ENCODE data around the gene WNK4.
A peak's percentile ranks its signal among the peaks of the same experiment; 100 is the strongest.

The WNK4 gene

DNA sequence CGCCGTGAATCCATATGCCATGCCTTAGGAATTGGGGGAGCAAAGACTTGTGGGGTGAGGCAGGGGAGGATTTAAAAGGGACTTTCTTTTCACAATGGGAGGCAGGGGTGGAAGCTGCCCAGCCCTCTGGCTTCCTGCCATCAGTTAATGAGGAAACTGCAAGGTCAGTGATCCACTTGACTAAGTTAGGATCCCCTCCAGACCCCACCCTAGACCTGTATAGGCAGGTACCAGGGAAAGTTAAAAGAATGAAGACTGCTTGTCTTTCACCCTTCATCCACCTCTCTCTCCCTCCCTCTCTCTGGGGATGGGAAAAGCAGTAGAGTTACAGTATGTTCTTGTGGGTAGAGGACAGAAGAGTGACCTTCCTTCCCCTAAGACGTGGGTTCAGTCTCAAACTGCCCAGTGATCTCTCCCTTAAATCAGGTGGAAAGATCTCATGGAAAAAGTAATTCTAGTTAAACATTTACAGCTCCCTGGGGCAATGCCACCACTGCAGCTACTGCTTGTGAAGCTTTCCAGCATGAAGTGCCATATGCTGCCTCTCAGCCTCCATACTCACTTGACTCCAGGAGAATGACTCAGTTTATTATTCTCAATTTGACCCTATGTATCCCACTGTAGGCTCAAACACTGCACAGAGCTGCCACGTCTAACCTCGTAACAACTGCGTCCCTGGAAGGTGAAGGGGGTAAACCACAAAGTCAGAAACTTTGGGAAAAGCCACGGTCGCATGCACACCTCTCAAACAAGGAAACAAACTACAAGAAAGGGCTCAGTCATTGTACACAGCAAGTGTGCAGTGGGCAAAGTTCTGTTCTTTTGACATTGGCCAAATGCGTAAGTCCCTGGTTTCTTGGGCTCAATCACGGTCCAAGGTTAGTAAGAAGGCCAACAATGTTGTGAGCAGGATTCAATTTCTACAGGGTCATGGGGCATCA lies 16.9 kb downstream of the WNK4 start:
- DNase-seq = no peak

DNA sequence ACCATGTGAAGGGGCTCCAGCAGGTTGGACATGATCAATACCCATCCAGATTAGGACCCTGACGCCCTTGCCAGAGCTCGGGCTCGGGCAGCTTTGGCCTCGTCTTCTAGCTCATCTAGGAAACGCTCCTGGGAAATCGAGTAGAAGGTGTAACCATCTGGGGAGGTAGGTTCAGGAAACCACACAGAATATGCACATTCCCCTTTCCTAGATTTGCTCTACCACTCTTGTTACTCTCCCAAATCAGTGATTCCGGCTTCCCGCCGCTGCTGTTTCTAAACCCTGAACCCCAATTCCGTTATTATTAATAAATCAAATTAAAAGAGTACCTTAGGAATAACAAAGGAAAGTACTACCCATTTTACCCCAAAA lies 17.6 kb downstream of the WNK4 start:
- DNase-seq = no peak

DNA sequence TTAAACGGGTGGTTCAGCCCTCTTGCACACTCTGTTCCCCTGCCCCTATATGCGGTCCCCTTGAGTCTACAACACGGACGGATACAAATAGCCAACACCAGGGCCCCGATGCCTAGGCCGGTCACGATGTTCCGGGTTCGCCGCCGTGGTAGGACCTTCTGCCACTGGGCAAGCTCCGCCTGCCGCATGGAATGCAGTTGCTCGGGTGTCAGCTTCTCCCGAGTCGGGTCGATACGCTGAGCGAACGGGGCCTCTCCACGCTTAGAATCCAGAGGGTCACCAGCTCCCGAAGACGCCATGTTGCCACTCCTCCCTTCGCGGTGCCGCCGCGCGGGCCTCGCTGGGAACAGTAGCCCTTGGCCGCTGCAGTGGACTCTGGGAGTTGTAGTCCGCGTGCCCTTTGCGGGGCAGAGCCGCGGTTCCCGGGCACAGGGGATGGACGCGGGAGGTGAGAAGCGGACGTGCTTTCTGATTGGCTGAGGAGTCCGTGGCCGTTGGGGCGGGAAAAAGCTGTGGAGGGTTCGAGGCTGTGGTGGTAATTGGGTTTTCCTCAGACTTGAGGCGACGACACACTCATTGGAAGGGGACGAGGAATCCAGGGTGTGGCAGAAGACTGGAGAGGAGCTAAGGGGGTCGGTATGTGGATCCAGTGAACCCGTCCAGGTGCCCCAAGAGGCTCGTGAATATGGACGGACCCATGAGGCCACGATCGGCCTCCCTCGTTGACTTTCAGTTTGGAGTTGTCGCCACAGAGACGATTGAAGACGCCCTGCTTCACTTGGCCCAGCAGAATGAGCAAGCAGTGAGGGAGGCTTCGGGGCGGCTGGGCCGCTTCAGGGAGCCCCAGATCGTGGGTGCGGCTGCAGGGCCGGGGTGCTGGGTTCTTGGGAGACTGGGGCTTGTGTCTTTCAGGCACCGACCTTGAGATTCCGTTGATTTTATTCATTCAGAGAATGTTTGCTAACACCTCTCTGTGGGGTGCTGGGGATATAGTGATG lies 18.3 kb downstream of the WNK4 start, which contains the start of the genes CNTD1 and COA3:
CNTD1 (plus strand) TSS at position 479 of the 998 bp plus-strand sequence; CDS start at position 686, 207 bp downstream.
COA3 (minus strand) TSS at position 322 of the 998 bp plus-strand sequence; CDS start at position 299, 23 bp downstream.
- peak; percentile 52 for DNase-seq

DNA sequence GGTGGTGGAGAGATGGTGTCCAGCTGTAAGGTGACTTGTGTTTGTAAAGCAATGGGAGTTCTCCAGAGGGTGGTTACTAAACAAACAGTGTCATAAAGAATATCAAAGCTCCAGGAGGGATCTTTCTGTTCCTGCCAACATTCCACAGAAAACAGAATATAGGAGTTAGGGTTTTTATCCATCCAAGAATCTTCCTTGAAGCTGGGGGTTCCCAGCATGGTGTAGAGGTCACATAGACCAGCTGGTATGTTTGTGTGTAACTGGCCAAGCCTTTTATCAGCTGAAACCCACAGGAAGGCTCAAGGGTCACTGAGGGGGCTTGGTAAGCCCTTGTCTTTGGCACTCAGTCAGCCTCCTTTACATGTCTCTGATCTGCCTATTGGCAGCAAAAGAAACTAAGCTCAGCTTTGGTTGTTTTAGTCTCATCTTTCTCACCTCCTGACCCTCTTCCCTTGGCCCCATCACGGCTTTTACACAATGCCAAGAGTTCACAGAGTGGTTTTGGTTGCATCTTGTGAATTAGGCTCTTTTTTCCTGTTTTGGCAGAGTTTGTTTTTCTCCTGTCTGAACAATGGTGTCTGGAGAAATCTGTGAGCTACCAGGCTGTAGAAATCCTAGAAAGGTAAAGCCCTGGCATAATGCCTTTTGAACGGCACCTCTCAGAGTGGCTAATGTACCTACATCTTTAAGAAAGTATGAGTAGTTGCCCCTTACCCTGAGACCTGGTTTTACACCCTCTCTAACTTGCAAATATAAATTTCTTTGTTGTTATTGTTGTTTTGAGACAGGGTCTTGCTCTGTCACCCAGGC lies 22.9 kb downstream of the WNK4 start:
- DNase-seq = no peak

DNA sequence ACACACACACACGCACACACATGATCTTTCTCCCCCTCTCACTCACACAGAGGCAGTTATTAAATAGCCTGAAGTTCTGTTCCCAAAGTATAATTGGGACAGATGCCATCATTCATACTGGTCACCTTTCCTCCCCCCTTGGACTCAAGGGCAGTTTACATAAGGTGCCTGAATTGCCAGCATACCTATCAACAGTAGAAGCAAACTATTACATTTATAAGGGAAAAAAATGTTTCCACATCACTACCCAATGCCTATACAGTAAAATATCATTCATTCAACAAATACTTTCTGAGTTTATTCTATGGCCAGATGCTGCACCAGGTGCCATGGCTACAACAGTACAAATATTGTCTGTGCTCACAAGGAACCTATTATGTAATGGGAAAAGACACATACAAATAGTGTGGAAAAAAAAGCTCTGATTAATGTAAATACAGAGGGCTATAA lies 24.5 kb downstream of the WNK4 start:
- DNase-seq = peak; percentile 70

DNA sequence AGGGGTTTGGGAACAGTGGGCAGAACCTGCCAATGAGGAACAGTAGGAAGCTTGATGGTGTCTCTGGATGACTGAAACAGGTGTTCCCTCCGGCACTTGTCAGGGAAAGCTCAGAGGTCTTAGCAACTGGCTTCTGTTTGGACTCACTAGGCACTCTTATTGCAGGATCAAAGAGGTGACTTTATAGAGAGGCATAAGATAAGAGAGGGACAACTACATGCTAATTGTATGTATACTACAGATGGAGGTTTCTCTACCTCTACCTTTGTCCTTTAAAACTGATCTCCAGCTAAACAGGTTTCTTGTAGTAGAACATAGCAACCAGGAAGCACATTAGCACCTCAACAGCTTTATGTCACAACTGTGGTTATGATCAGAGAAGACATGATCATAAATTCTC lies 25.8 kb downstream of the WNK4 start:
- DNase-seq = no peak

DNA sequence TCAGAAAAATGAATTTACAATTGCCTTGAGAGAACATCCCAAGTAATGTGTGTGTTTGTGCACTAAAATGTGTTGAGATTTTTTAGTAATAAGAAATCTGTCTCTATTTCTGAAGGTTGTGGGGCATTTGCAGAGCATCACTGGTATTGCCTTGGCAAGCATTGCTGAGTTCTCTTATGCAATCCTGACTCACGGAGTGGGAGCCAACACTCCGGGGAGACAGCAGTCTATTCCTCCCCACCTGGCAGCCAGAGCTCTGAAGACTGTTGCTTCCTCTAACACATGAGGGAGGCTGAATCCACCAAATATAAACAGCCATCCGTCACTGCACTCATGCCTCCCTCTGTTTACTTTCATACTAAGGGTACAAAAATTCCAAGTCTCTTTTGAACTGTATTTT lies 28.8 kb downstream of the WNK4 start:
- DNase-seq = no peak

DNA sequence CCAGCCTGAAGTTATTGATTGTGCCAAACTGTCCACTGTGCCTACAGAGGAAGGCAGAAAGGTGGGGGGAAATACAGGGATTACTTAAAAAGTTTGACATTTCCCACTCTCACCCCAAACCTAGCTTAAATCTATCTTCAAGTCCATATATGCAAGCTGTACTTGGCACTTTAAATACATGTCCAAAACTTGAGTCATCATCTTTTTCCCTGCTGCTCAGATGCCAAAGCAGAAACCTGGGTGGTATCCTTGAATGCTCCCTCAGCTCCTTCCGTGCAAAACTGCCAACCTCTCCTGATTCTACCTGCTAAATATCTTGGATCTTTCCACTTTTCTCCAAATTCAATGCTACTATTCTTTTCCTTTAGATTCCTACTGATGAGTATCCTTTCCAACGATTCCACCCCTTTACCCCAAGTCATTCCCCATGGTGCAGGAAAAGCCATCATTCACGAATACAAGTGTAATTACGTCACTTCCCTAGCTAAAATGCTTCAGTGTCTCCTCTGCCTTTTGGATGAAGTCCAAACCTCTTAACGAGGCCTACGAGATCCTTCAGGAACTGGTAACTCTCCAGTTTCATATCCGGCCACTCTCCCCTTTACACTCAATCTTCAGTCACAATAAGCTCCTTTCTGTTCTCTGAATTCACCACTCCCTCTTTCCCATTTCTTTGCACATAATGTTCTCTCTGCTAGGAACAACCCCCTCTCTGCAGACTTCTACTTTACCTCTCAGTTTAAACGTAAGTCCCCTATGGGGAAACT lies 34.4 kb downstream of the WNK4 start:
- DNase-seq = peak; percentile 73

DNA sequence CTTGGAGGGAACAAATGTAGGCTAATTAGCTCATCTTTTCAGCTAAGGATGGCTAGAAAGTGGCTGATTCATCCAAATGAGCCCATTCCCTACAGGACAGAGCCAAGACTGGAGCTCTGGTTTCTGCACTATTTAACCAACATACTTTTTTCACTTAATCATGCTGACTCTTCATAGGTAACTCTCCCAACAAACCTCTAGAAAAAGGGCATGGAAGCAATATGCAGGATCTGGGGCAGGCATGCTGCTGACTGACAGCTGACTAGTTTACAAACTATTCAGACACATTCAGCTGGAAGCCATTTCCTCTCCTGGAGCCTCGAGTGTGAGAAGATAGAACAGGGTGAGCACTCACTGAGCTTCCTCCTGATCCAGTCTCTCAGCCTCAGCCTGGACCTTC lies 37.5 kb downstream of the WNK4 start:
- no peak for DNase-seq

DNA sequence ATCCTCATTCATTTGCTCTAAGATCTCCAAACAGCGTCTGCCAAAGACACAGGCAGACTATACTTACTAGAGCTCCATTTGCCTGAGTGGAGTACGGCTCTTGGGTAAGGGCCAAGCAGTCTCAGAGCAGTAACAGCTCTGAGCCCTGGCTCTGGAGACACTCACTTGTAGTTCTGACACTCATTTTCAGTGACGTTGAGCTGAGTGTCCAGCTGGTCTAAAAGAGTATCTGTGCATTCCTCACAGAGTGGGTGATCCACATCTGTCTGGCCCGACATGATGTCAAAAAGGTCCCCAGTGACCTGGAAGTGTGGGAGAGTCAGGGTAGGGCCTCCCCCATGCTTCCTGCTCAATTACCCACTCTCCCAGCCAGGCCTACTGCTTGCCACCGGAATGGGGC lies 38.0 kb downstream of the WNK4 start:
- DNase-seq = no peak

DNA sequence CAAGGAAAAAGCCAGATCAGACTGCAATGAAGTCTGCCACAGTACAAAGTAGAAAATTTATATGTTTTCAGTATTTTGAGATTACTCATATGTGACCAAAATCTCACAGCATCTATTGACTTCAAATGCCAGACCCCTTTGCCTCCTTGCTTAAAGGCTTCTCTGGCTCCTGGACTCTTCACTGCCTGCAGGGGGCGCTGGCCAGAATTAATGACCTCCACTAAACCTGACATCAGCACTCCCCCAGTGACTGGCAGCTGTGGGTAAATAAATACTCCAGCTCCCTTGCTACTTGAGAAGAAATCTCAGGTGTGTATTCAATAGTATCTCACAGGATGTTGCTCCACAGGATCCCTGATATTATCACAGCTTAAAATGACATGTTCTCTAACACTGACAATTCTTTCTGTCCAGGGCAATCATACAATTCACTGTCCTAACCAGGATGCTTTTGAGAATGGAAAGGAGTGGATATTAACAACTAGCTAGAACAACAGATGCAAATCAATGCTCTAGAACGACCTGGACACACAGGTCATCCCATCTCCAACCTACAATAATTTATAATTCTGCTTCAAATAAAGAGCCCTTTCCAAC lies 39.6 kb downstream of the WNK4 start:
- DNase-seq = no peak

DNA sequence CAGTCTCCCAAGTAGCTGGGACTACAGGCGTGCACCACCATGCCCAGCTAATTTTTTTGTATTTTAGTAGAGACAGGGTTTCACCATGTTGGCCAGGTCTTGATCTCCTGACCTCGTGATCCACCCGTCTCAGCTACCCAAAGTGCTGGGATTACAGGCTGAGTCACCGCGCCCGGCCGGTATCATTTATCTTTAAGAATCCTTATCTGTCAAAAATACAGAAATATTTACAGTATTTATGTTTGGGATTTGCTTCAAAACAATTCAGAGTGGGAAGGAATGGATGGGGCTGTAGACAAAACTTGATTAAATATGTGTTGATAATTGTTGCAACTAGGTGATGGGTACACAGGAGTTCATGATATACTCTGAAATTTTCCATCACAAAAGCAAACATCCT lies 40.8 kb downstream of the WNK4 start:
- DNase-seq = no peak

DNA sequence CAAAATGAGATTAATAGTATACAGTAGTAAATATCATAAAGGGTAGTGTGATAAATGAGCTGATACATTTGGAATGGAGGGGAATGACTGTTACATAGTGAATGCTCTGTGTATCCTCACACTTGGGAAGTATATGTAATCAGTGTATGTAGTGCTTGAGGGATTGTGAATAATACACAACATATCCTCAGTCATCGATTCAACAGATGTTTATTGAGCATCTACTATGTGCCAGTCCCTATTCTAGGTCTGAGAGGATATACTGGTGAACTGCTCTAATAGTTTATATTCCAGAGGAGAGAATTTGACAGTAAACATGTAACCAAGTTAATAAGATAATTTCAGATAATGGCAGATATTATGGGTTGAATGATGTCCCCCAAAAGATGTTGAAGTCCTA lies 47.1 kb downstream of the WNK4 start:
- no peak for DNase-seq

DNA sequence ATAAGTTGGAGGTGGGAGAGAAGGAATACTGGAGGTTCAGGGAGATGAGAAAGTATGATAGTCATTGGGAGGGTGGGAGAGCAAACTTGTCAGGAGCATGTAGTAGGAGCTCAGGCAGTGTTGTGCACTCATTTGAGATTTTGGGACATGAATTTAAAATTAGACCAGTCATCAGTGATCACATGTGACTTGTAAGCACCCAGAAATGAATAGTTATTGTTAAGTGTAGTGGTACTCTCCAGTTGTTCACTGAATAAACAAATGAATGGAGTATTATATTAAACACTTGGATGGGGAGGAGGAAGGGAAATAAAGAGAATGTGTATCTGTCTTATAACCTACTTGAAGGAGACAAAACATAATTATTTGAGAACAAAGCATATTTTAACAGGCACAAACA lies 50.6 kb downstream of the WNK4 start:
- no peak for DNase-seq

DNA sequence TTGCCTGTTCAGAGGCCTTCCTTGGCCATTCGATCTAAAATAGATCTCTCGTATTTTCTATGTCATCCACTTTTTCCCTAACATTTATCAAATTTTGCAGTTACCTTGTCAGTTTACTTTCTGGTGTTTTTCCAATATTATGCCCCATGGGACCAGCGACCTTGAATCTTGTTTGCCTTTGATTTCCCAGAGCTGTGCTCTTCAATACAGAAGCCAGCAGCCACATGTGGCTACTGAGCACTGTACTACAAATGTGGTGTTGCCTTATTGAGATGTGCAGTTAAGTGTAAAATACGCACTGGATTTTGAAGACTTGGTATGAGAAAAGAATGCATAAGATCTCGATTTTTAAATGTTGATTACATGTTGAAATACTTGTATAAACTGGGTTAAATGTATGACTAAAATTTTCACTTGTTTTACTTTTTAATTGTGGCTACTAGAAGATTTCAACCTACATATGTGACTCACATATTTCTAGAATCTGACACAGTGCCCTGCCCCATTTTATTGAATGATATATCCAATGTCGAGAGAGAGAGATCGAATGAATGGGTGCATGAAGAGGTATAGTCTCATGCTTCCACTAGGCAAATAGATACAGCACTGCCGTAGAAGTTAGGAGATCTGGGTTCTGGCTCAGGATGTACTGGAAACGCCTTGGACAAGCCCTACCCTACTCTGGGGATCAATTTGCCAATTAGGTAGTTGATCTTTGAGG lies 52.0 kb downstream of the WNK4 start:
- no peak for DNase-seq

DNA sequence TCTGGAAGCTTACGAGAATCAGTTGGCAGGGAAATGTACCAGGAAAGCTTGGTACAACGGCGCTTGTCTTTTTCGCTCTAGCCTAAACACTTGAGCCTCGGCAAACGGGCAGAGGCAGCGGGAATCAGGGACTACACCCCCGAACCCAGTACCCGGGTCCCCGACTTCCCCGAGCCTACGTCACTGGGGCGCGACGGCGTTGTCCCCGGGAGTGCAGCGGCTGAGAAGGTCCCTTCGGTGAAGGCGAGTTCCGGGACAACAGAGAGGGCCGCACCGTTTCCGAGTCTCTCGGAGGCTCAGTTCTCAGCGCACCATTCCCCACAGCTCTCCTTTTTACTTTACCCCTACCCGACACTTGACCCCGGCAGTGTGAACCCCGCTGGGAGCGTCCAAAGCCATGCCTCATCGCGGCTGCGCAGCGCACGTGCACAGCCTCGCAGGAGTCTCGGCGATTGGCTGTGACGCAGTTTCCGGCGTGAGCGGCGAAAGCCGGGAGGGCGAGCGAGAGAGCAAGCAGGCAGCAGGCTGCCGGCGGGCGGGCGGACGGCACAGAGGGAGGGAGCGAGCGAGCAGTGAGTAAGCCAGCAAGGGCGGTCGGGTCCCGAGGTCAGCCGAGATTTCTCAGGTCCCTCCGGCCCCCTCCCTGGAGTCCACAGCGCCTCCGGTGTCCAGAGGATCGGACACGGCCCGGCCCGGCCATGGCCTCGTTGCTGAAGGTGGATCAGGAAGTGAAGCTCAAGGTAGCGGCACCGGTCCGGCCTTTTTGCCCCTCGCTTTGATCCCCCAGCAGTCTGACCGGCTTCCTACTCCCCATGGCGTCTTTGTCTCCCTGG lies 52.7 kb downstream of the WNK4 start, which contains the start of gene PSME3:
PSME3 (plus strand) TSS at position 464 of the 833 bp plus-strand sequence; CDS start at position 699, 235 bp downstream.
- DNase-seq = peak; percentile 21

DNA sequence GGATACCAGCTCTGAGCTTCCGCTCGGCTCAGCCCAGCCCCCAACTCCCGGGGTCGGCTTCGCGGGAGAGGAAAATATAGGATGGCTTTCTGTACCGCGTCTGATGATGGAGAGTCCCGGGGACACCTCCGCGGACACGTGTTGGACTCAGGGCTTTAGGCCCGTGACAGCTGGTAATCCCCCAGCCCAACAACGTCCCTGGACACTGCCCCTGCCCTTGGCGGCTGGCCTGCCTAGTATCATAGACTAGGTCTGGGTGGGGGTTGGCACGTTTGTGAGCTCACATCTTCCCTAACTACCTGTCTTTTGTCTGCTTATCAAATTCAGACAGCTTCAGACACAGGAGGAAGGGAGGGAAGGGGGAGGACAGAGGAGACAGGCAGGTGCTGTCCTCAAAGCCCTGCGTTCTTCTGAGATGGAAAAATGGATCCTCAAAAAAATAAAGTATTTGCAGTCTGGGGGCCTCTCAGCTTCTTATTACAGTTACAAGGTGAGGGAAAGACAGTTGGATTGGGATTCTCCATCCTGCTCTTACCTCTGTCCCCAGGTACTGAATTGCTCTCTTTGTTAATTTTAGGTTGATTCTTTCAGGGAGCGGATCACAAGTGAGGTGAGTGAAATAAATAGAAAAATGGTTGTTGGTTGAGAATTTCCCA lies 53.5 kb downstream of the WNK4 start:
- DNase-seq = no peak

DNA sequence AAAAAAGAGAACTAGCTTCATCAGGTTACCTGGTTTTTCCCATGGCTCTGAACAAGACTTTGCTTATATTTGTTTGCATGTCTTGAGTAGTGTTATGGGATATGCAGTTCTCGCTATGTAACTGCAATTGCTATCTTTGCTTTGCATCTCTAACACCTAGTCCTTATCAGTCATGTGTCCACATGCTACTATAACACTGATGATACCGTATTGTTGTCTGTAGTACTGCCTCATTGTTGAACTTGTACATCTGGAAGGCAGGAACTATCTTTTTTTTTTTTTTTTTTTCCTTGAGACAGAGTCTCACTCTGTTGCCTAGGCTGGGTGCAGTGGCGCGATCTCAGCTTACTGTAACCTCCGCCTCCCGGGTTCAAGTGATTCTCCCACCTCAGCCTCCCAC lies 55.3 kb downstream of the WNK4 start:
- no peak for DNase-seq

Data from NCI-H2029 treated with DMSO at 0.1 percent for 48 hours (cell line).